Urothelium cell line (cell line): ENCODE data around the gene PTGDR2.
"Not testable (repeated sequence)": the region's sequence is repeated elsewhere in the genome, so short reads cannot be mapped to it uniquely, and the experiment has no call there.

Source experiments
- DNase-seq: peaks from one replicate; pipeline ENCODE4 v3.0.0; 2011; ENCODE audit warnings: low spot score, mixed read lengths
- FAIRE-seq: peaks from 2 replicates; lab custom pipeline; 2011; peaks lifted over from hg19 to GRCh38; lab: Jason Lieb, UNC

The PTGDR2 gene

GRCh38 chr11:60844045-60844869 is 11.5 kb downstream of the PTGDR2 start:
- FAIRE-seq, result no peak
- no peak for DNase-seq

- DNase-seq, result no peak
- no peak for FAIRE-seq
These were observed 12.8 kb downstream of the PTGDR2 start for GRCh38 chr11:60842668-60843600.

GRCh38 chr11:60841797-60842667 is 13.7 kb downstream of the PTGDR2 start, which contains the start of gene CCDC86:
Gene CCDC86, plus strand, starts transcription at chr11:60842113. Its CDS starts 12 bp downstream, at chr11:60842125.
- DNase-seq (peak; percentile 99), FAIRE-seq (peak; percentile 91)

- peak; percentile 69 for DNase-seq
These were observed 15.0 kb downstream of the PTGDR2 start for GRCh38 chr11:60840470-60841430.

GRCh38 chr11:60838132-60838531 is 17.6 kb downstream of the PTGDR2 start:
- no peak for FAIRE-seq
- no peak for DNase-seq

More at GRCh38 chr11:60840470-60841430, 15.0 kb downstream of the PTGDR2 start:
- no peak for FAIRE-seq

GRCh38 chr11:60836866-60837515 is 18.8 kb downstream of the PTGDR2 start:
- no peak for FAIRE-seq
- DNase-seq, result no peak

GRCh38 chr11:60835534-60835846 is 20.3 kb downstream of the PTGDR2 start:
- FAIRE-seq (no peak), DNase-seq (no peak)

- DNase-seq (no peak), FAIRE-seq (no peak)
These were observed 20.8 kb downstream of the PTGDR2 start for GRCh38 chr11:60834742-60835533.

GRCh38 chr11:60831501-60832079 is 24.2 kb downstream of the PTGDR2 start:
- no peak for DNase-seq
- no peak for FAIRE-seq

GRCh38 chr11:60831143-60831500 is 24.6 kb downstream of the PTGDR2 start:
- DNase-seq (peak; percentile 85), FAIRE-seq (no peak)

GRCh38 chr11:60830478-60831142 is 25.1 kb downstream of the PTGDR2 start:
- no peak for FAIRE-seq
- DNase-seq, result no peak

GRCh38 chr11:60825790-60826189 is 30.0 kb downstream of the PTGDR2 start:
- no peak for FAIRE-seq
- DNase-seq, result no peak

GRCh38 chr11:60825118-60825517 is 30.6 kb downstream of the PTGDR2 start:
- FAIRE-seq (no peak), DNase-seq (no peak)

- DNase-seq, FAIRE-seq: not testable (repeated sequence)
These were observed 31.9 kb downstream of the PTGDR2 start for GRCh38 chr11:60823745-60824306.

- FAIRE-seq, result no peak
These were observed 33.7 kb downstream of the PTGDR2 start for GRCh38 chr11:60821827-60822599.

GRCh38 chr11:60818057-60818456 is 37.7 kb downstream of the PTGDR2 start:
- no peak for DNase-seq
- FAIRE-seq, result no peak

More at GRCh38 chr11:60821827-60822599, 33.7 kb downstream of the PTGDR2 start:
- no peak for DNase-seq
